Activated CD4-positive, alpha-beta T cell treated with anti-CD3 and anti-CD28 coated beads, Interleukin-2, amount 10 ng/mL, durations not matched to agents 7 days and 5 days (primary cell): ENCODE measurements around the gene CFAP210. TPM values are rescaled to one million over a fixed set of nuclear protein-coding genes. Genes with fewer than 3 reads are reported as not detected.
"Not testable (repeated sequence)": the region's sequence is repeated elsewhere in the genome, so short reads cannot be mapped to it uniquely, and the experiment has no call there.

Source experiments
- CTCF ChIA-PET: fragments of 350-600 bp; sonication (Branson Sonifier 250); formaldehyde crosslinking; loops from one replicate; lab custom pipeline; 2021; ENCODE audit warnings: antibody characterized with exemption; lab: Charles Lee
- POLR2A ChIA-PET: fragments of 350-600 bp; sonication (Branson Sonifier 250); formaldehyde crosslinking; loops from one replicate; lab custom pipeline; 2021; ENCODE audit warnings: antibody characterized with exemption; lab: Charles Lee
- DNase-seq: peaks from one replicate; pipeline ENCODE4 v3.0.0-alpha.2; 2020
- H3K27ac Mint-ChIP-seq: one replicate; pipeline ENCODE4 v1.8.0; 2021; ENCODE audit warnings: mild to moderate bottlenecking, moderate library complexity, mixed read lengths
- H3K27me3 Mint-ChIP-seq: one replicate; pipeline ENCODE4 v1.8.0; 2021; ENCODE audit warnings: mixed read lengths
- H3K36me3 Mint-ChIP-seq: one replicate; pipeline ENCODE4 v1.8.0; 2021; ENCODE audit warnings: low read depth, mixed read lengths
- H3K4me1 Mint-ChIP-seq: one replicate; pipeline ENCODE4 v1.8.0; 2021; ENCODE audit warnings: mixed read lengths
- H3K4me3 Mint-ChIP-seq: one replicate; pipeline ENCODE4 v1.8.0; 2021; ENCODE audit warnings: mild to moderate bottlenecking, moderate library complexity, mixed read lengths
- H3K9me3 Mint-ChIP-seq: one replicate; pipeline ENCODE4 v1.8.0; 2021; ENCODE audit warnings: mixed read lengths
- total RNA-seq, 2 experiments: library from RNA; stranded (reverse); gene quantifications; one replicate each; pipeline ENCODE4 v1.2.3, GENCODE V29; 2021

The CFAP210 gene
- total RNA-seq, 2 experiments from 2014 or later: not detected

- Mint-ChIP-seq H3K36me3 (peaks cover 33% of the 10 kb centered on the region), H3K27ac (no peak overlapping the region), H3K4me3 (no peak overlapping the region), H3K4me1 (peaks cover 4% of the 10 kb centered on the region), H3K27me3 (no peaks in the 10 kb centered on the region), H3K9me3 (no peaks in the 10 kb centered on the region)
- ChIA-PET POLR2A (no interaction called here), CTCF (no interaction called here)
- DNase-seq: no peak
These were observed 68.4 kb downstream of the CFAP210 start for GRCh38 chr2:169625781-169626180.

DNA sequence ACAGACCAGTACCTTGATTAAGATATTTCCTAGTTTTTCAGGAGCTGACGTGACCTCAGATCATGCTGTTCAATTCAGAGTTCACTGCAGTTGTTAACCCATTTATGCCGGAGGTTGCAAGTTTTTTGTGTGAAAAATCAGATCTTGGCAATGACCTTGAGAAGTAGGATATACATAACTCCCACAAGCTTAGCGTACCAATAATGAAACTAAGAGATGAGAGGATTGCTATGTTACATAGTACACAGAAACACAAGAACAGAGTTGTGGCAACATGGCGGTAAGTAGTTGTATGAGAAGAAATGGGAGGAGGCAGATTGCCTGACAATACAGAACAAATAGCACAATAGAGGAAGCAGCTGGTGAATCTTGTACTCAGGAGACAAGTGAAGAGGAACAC lies 71.0 kb downstream of the CFAP210 start:
- no peak overlapping the region for H3K27ac Mint-ChIP-seq
- H3K4me1 Mint-ChIP-seq: peaks cover 4% of the 10 kb centered on the region
- no peak overlapping the region for H3K4me3 Mint-ChIP-seq
- CTCF ChIA-PET: interaction anchor here (1.2 kb wide), 1 partner anchor 10 kb away, joined by 3 read pairs; no protein-coding TSS in a partner anchor
- no peaks in the 10 kb centered on the region for H3K9me3 Mint-ChIP-seq
- POLR2A ChIA-PET: no interaction called here
- no peaks in the 10 kb centered on the region for H3K27me3 Mint-ChIP-seq
- no peak for DNase-seq
- H3K36me3 Mint-ChIP-seq: peaks cover 48% of the 10 kb centered on the region

GRCh38 chr2:169620509-169620908 lies 73.7 kb downstream of the CFAP210 start:
- ChIA-PET CTCF (no interaction called here), POLR2A (no interaction called here)
- H3K27me3 Mint-ChIP-seq: no peaks in the 10 kb centered on the region
- H3K27ac Mint-ChIP-seq: no peak overlapping the region
- H3K9me3 Mint-ChIP-seq: peaks cover 10% of the 10 kb centered on the region
- H3K4me1 Mint-ChIP-seq: peaks cover 4% of the 10 kb centered on the region
- peaks cover 69% of the 10 kb centered on the region for H3K36me3 Mint-ChIP-seq
- DNase-seq: no peak
- H3K4me3 Mint-ChIP-seq: no peak overlapping the region

DNA sequence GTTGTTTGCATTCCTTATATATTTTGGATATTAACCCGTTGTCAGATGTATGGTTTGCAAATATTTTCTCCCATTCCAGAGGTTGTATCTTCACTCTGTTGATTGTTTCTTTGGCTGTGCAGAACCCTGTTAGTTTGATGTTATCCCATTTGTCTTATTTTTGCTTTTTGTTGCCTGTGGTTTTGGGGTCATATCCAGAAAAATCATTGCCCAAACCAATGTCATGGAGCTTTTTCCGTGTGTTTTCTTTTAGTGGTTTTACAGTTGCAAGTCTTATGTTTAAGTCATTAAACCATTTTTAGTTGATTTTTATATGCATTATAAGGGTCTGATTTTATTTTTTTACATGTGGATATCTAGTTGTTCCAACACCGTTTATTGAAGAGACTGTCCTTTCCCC lies 74.3 kb downstream of the CFAP210 start:
- H3K9me3 Mint-ChIP-seq: peaks cover 10% of the 10 kb centered on the region
- H3K27ac Mint-ChIP-seq: no peak overlapping the region
- peaks cover 69% of the 10 kb centered on the region for H3K36me3 Mint-ChIP-seq
- POLR2A ChIA-PET: no interaction called here
- no peak for DNase-seq
- CTCF ChIA-PET: no interaction called here
- no peak overlapping the region for H3K4me3 Mint-ChIP-seq
- H3K27me3 Mint-ChIP-seq: no peaks in the 10 kb centered on the region
- H3K4me1 Mint-ChIP-seq: peaks cover 4% of the 10 kb centered on the region

DNA sequence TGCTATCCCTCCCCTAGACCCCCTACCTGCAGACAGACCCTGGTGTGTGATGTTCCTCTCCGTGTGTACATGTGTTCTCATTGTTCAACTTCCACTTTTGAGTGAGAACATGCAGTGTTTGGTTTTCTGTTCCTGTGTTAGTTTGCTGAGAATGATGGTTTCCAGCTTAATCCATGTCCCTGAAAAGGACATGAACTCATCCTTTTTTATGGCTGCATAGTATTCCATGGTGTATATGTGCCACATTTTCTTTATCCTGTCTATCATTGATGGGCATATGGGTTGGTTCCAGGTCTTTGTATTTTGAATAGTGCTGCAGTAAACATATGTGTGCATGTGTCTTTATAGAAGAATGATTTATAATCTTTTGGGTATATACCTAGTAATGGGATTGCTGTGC lies 78.2 kb downstream of the CFAP210 start:
- Mint-ChIP-seq H3K36me3 (peaks cover 81% of the 10 kb centered on the region), H3K9me3 (peaks cover 10% of the 10 kb centered on the region)
- H3K4me1 Mint-ChIP-seq, CTCF ChIA-PET, DNase-seq, H3K27me3 Mint-ChIP-seq, H3K4me3 Mint-ChIP-seq, H3K27ac Mint-ChIP-seq: not testable (repeated sequence)
- POLR2A ChIA-PET: interaction anchor here (0.6 kb wide), 1 partner anchor 12 kb away, joined by 3 read pairs; no protein-coding TSS in a partner anchor

- DNase-seq: no peak
- no peaks in the 10 kb centered on the region for H3K4me1 Mint-ChIP-seq
- POLR2A ChIA-PET: no interaction called here
- no peak overlapping the region for H3K4me3 Mint-ChIP-seq
- H3K27ac Mint-ChIP-seq: no peak overlapping the region
- peaks cover 10% of the 10 kb centered on the region for H3K9me3 Mint-ChIP-seq
- CTCF ChIA-PET: interaction anchor here (0.6 kb wide), 1 partner anchor 1402 kb away, joined by 5 read pairs; no protein-coding TSS in a partner anchor
- H3K27me3 Mint-ChIP-seq: no peaks in the 10 kb centered on the region
- peaks cover 85% of the 10 kb centered on the region for H3K36me3 Mint-ChIP-seq
These were observed 80.3 kb downstream of the CFAP210 start for GRCh38 chr2:169613876-169614275.

GRCh38 chr2:169609264-169609663 lies 84.9 kb downstream of the CFAP210 start:
- H3K36me3 Mint-ChIP-seq: peaks cover 54% of the 10 kb centered on the region
- CTCF ChIA-PET: interaction anchor here (0.5 to 1.0 kb wide), 2 partner anchors 18 to 31 kb away, joined by 3 to 4 read pairs; no protein-coding TSS in a partner anchor

GRCh38 chr2:169599568-169599967 lies 94.6 kb downstream of the CFAP210 start:
- CTCF ChIA-PET: no interaction called here
- POLR2A ChIA-PET: no interaction called here

More at GRCh38 chr2:169609264-169609663, 84.9 kb downstream of the CFAP210 start:
- no peak overlapping the region for H3K4me3 Mint-ChIP-seq
- H3K9me3 Mint-ChIP-seq: no peaks in the 10 kb centered on the region
- POLR2A ChIA-PET: no interaction called here
- H3K27me3 Mint-ChIP-seq: no peaks in the 10 kb centered on the region
- H3K27ac Mint-ChIP-seq: no peak overlapping the region
- H3K4me1 Mint-ChIP-seq: no peaks in the 10 kb centered on the region
- DNase-seq: no peak

GRCh38 chr2:169598982-169599381 lies 95.2 kb downstream of the CFAP210 start:
- Mint-ChIP-seq H3K27me3 (no peaks in the 10 kb centered on the region), H3K4me3 (no peak overlapping the region), H3K4me1 (peaks cover 6% of the 10 kb centered on the region), H3K27ac (no peak overlapping the region), H3K36me3 (peaks cover 12% of the 10 kb centered on the region), H3K9me3 (no peaks in the 10 kb centered on the region)
- POLR2A ChIA-PET: no interaction called here
- no peak for DNase-seq
- CTCF ChIA-PET: no interaction called here

More at GRCh38 chr2:169599568-169599967, 94.6 kb downstream of the CFAP210 start:
- Mint-ChIP-seq H3K27ac (no peak overlapping the region), H3K4me3 (no peak overlapping the region), H3K9me3 (no peaks in the 10 kb centered on the region), H3K27me3 (no peaks in the 10 kb centered on the region), H3K36me3 (peaks cover 13% of the 10 kb centered on the region), H3K4me1 (peaks cover 6% of the 10 kb centered on the region)
- DNase-seq: no peak

- CTCF ChIA-PET: not testable (repeated sequence)
These were observed 97.7 kb downstream of the CFAP210 start for GRCh38 chr2:169596546-169596945.

More at GRCh38 chr2:169596546-169596945, 97.7 kb downstream of the CFAP210 start:
- H3K4me1 Mint-ChIP-seq, H3K27ac Mint-ChIP-seq, H3K9me3 Mint-ChIP-seq, H3K4me3 Mint-ChIP-seq, POLR2A ChIA-PET, DNase-seq, H3K27me3 Mint-ChIP-seq: not testable (repeated sequence)
- H3K36me3 Mint-ChIP-seq: peaks cover 13% of the 10 kb centered on the region

Other genes with a start within 250 kb of the CFAP210 start
- 1 to 10 TPM; 1.3 to 1.4 TPM for gene BBS5, start 214.9 kb downstream of the CFAP210 start, total RNA-seq
- gene KLHL41, start 184.7 kb downstream of the CFAP210 start, total RNA-seq: under 1 TPM in 1 of 2 experiments, not detected in 1; 0.08 TPM
- gene FASTKD1, start 120.5 kb downstream of the CFAP210 start, total RNA-seq: 10 to 100 TPM; 26.8 to 29.0 TPM
- gene PPIG, start 110.1 kb downstream of the CFAP210 start, total RNA-seq: 10 to 100 TPM; 53.4 to 61.7 TPM
- gene PHOSPHO2, start 64 bp upstream of the CFAP210 start, total RNA-seq: 1 to 10 TPM; 2.7 to 3.0 TPM
- gene KLHL23, start 39.4 kb upstream of the CFAP210 start, total RNA-seq: 1 to 10 TPM; 2.7 to 4.0 TPM
- 10 to 100 TPM; 79.0 to 87.4 TPM for gene SSB, start 104.5 kb upstream of the CFAP210 start, total RNA-seq
- 10 to 100 TPM; 53.3 to 61.6 TPM for gene METTL5, start 130.5 kb upstream of the CFAP210 start, total RNA-seq
- 10 to 100 TPM; 22.4 to 27.4 TPM for gene UBR3, start 133.0 kb upstream of the CFAP210 start, total RNA-seq